Endothelial cell (in vitro differentiated cells): ENCODE measurements around the gene COTL1. TPM values are rescaled to one million over a fixed set of nuclear protein-coding genes. Genes with fewer than 3 reads are reported as not detected.

Experiments used
- DNase-seq: peaks from one replicate; pipeline ENCODE4 v3.0.0; 2021; ENCODE audit warnings: low spot score
- H3K27ac Mint-ChIP-seq: one replicate; pipeline ENCODE4 v1.8.0; 2021; ENCODE audit warnings: mixed read lengths, inconsistent platforms; ENCODE audit not compliant: unreplicated experiment
- H3K27me3 Mint-ChIP-seq: one replicate; pipeline ENCODE4 v1.8.0; 2021; ENCODE audit warnings: mild to moderate bottlenecking, moderate library complexity, mixed read lengths, inconsistent platforms; ENCODE audit not compliant: unreplicated experiment
- H3K36me3 Mint-ChIP-seq: one replicate; pipeline ENCODE4 v1.8.0; 2021; ENCODE audit warnings: mild to moderate bottlenecking, low read depth, mixed read lengths, inconsistent platforms; ENCODE audit not compliant: unreplicated experiment
- H3K4me1 Mint-ChIP-seq: one replicate; pipeline ENCODE4 v1.8.0; 2021; ENCODE audit warnings: mild to moderate bottlenecking, mixed read lengths, inconsistent platforms; ENCODE audit not compliant: unreplicated experiment
- H3K4me3 Mint-ChIP-seq: one replicate; pipeline ENCODE4 v1.8.0; 2021; ENCODE audit warnings: mild to moderate bottlenecking, mixed read lengths, inconsistent platforms; ENCODE audit not compliant: unreplicated experiment
- H3K9me3 Mint-ChIP-seq: one replicate; pipeline ENCODE4 v1.8.0; 2021; ENCODE audit warnings: mixed read lengths, inconsistent platforms; ENCODE audit not compliant: unreplicated experiment
- CTCF ChIP-seq: fragments of 200-600 bp; sonication (generic); IDR thresholded peaks from one replicate; pipeline ENCODE4 v1.5.0; 2021; ENCODE audit warnings: antibody characterized with exemption; ENCODE audit not compliant: unreplicated experiment
- total RNA-seq: library from RNA; stranded (reverse); fragmentation: NEBNext Ultra II Directional; extraction: Animal tissue kit (Norgen Biotek cat#: 25700); gene quantifications from one replicate; pipeline ENCODE4 v1.2.1, GENCODE V29; 2021; ENCODE audit not compliant: unreplicated experiment

The COTL1 gene
- total RNA-seq, 1 donor from 2014 or later: 87.3 TPM

GRCh38 chr16:84650062-84650991, 32.4 kb upstream of the COTL1 start:
- Mint-ChIP-seq H3K36me3 (peaks cover 20% of the 10 kb centered on the region), H3K27me3 (peaks cover 9% of the 10 kb centered on the region), H3K27ac (peak overlapping the region; percentile 44), H3K9me3 (no peaks in the 10 kb centered on the region), H3K4me1 (peaks cover 6% of the 10 kb centered on the region), H3K4me3 (peak overlapping the region; percentile 82)
- no peak for DNase-seq
- TF ChIP-seq CTCF: no peak

- no peak for DNase-seq
- peak overlapping the region; percentile 18 for H3K27ac Mint-ChIP-seq
- no peaks in the 10 kb centered on the region for H3K9me3 Mint-ChIP-seq
- H3K4me1 Mint-ChIP-seq: peaks cover 6% of the 10 kb centered on the region
- H3K4me3 Mint-ChIP-seq: peak overlapping the region; percentile 89
- no peak for TF ChIP-seq CTCF
- peaks cover 9% of the 10 kb centered on the region for H3K27me3 Mint-ChIP-seq
- peaks cover 20% of the 10 kb centered on the region for H3K36me3 Mint-ChIP-seq
Measured at GRCh38 chr16:84649511-84649861, 31.6 kb upstream of the COTL1 start.

GRCh38 chr16:84648595-84649510, 31.0 kb upstream of the COTL1 start:
- peaks cover 20% of the 10 kb centered on the region for H3K36me3 Mint-ChIP-seq
- no peak for TF ChIP-seq CTCF
- H3K9me3 Mint-ChIP-seq: no peaks in the 10 kb centered on the region
- peaks cover 6% of the 10 kb centered on the region for H3K4me1 Mint-ChIP-seq
- DNase-seq: peak; percentile 43
- no peak overlapping the region for H3K27ac Mint-ChIP-seq
- peaks cover 10% of the 10 kb centered on the region for H3K27me3 Mint-ChIP-seq
- H3K4me3 Mint-ChIP-seq: peak overlapping the region; percentile 89

GRCh38 chr16:84647828-84648594, 30.1 kb upstream of the COTL1 start, which contains the start of gene KLHL36:
Gene KLHL36, plus strand, starts transcription at chr16:84648511. Its CDS starts 2,357 bp downstream, at chr16:84650868.
- Mint-ChIP-seq H3K9me3 (no peaks in the 10 kb centered on the region), H3K36me3 (peaks cover 17% of the 10 kb centered on the region), H3K4me3 (peak within 1 kb of the TSS; percentile 94), H3K27me3 (peaks cover 12% of the 10 kb centered on the region), H3K4me1 (peaks cover 6% of the 10 kb centered on the region), H3K27ac (peak within 1 kb of the TSS; percentile 72)
- no peak for TF ChIP-seq CTCF
- peak; percentile 63 for DNase-seq
